ENCODE measurements around the gene CUX1.

Gene CUX1

DNA sequence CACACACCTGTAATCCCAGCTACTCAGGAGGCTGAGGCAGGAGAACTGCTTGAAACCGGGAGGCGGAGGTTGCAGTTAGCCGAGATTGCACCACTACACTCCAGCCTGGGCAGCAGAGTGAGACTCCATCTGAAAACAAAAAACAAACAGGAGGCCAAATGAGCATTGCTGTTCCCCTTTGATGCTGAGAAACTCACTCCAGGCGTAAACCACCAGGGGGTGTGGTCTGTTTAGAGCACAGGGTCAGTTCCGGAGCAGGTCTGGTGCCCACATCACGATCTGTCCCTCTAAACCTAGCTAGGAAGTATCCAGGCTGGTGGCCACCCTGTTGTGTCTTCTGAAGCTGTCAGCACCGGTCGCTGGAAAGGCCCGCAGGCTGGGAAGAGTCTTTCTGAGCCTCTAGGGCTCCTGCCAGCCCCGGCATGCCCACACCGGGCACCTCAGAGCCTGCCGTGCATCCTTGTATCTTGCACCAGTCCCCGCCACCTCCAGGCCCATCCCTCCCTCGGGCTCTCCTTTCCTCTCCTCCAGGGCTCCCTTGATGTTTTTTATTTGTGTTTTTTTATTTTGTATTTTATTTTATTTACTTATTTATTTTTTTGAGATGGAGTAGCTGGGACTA is 402.9 kb downstream of the CUX1 start:
- H3K9ac ChIP-seq (ENCODE audit: insufficient read length, low read depth) = no peak overlapping the region
- DNase-seq (ENCODE audit: low read depth, low spot score) = no peak
- H3K27me3 ChIP-seq (ENCODE audit: insufficient read depth, insufficient read length) = no peaks in the 10 kb centered on the region
- no peaks in the 10 kb centered on the region for H3K9me3 ChIP-seq (ENCODE audit: insufficient read depth, low read length)
- no peak for TF ChIP-seq ZNF274 (IDR thresholded peaks at IDR 0.05; ENCODE audit: low read depth, low read length)
- no peak for TF ChIP-seq YY1 (IDR thresholded peaks at IDR 0.05; ENCODE audit: insufficient read depth, insufficient read length)
- no peak for TF ChIP-seq SUZ12 (IDR thresholded peaks at IDR 0.05; ENCODE audit: extremely low read depth, insufficient read depth, insufficient read length)
- no peak overlapping the region for H3K4me3 ChIP-seq (ENCODE audit: insufficient read length, low read depth)
- H3K4me1 ChIP-seq (ENCODE audit: insufficient read depth, insufficient read length) = peaks cover 2% of the 10 kb centered on the region
- peaks cover 5% of the 10 kb centered on the region for H3K36me3 ChIP-seq (ENCODE audit: insufficient read depth, insufficient read length, low read length)

GRCh38 chr7:102220960-102221800 is 403.8 kb downstream of the CUX1 start:
- H3K9ac ChIP-seq (ENCODE audit: insufficient read length, low read depth) = no peak overlapping the region
- no peak for DNase-seq (ENCODE audit: low read depth, low spot score)
- H3K9me3 ChIP-seq (ENCODE audit: insufficient read depth, low read length) = no peaks in the 10 kb centered on the region
- H3K27me3 ChIP-seq (ENCODE audit: insufficient read depth, insufficient read length) = no peaks in the 10 kb centered on the region
- H3K4me3 ChIP-seq (ENCODE audit: insufficient read length, low read depth) = no peak overlapping the region
- H3K36me3 ChIP-seq (ENCODE audit: insufficient read depth, insufficient read length, low read length) = peaks cover 5% of the 10 kb centered on the region
- H3K4me1 ChIP-seq (ENCODE audit: insufficient read depth, insufficient read length) = peaks cover 2% of the 10 kb centered on the region
- TF ChIP-seq SUZ12 (IDR thresholded peaks at IDR 0.05; ENCODE audit: extremely low read depth, insufficient read depth, insufficient read length) = no peak
- no peak for TF ChIP-seq YY1 (IDR thresholded peaks at IDR 0.05; ENCODE audit: insufficient read depth, insufficient read length)
- no peak for TF ChIP-seq ZNF274 (IDR thresholded peaks at IDR 0.05; ENCODE audit: low read depth, low read length)

GRCh38 chr7:102221961-102222360 is 404.5 kb downstream of the CUX1 start:
- Histone ChIP-seq H3K4me1 (ENCODE audit: insufficient read depth, insufficient read length) (peaks cover 2% of the 10 kb centered on the region), H3K36me3 (ENCODE audit: insufficient read depth, insufficient read length, low read length) (no peaks in the 10 kb centered on the region), H3K9me3 (ENCODE audit: insufficient read depth, low read length) (no peaks in the 10 kb centered on the region), H3K9ac (ENCODE audit: insufficient read length, low read depth) (no peak overlapping the region), H3K27me3 (ENCODE audit: insufficient read depth, insufficient read length) (no peaks in the 10 kb centered on the region), H3K4me3 (ENCODE audit: insufficient read length, low read depth) (no peak overlapping the region)
- no peak for DNase-seq (ENCODE audit: low read depth, low spot score)
- TF ChIP-seq SUZ12 (IDR thresholded peaks at IDR 0.05; ENCODE audit: extremely low read depth, insufficient read depth, insufficient read length) (no peak), YY1 (IDR thresholded peaks at IDR 0.05; ENCODE audit: insufficient read depth, insufficient read length) (no peak), ZNF274 (IDR thresholded peaks at IDR 0.05; ENCODE audit: low read depth, low read length) (no peak)

- no peak overlapping the region for H3K9ac ChIP-seq (ENCODE audit: insufficient read length, low read depth)
- H3K4me3 ChIP-seq (ENCODE audit: insufficient read length, low read depth) = no peak overlapping the region
- DNase-seq (ENCODE audit: low read depth, low spot score) = no peak
- no peak for TF ChIP-seq SUZ12 (IDR thresholded peaks at IDR 0.05; ENCODE audit: extremely low read depth, insufficient read depth, insufficient read length)
- no peak for TF ChIP-seq YY1 (IDR thresholded peaks at IDR 0.05; ENCODE audit: insufficient read depth, insufficient read length)
- no peak for TF ChIP-seq ZNF274 (IDR thresholded peaks at IDR 0.05; ENCODE audit: low read depth, low read length)
- H3K9me3 ChIP-seq (ENCODE audit: insufficient read depth, low read length) = no peaks in the 10 kb centered on the region
- H3K4me1 ChIP-seq (ENCODE audit: insufficient read depth, insufficient read length) = peaks cover 2% of the 10 kb centered on the region
- no peaks in the 10 kb centered on the region for H3K27me3 ChIP-seq (ENCODE audit: insufficient read depth, insufficient read length)
- H3K36me3 ChIP-seq (ENCODE audit: insufficient read depth, insufficient read length, low read length) = no peaks in the 10 kb centered on the region
These were observed 405.0 kb downstream of the CUX1 start for GRCh38 chr7:102222445-102222844.

GRCh38 chr7:102223184-102223583 is 405.8 kb downstream of the CUX1 start:
- TF ChIP-seq SUZ12 (IDR thresholded peaks at IDR 0.05; ENCODE audit: extremely low read depth, insufficient read depth, insufficient read length) = no peak
- TF ChIP-seq ZNF274 (IDR thresholded peaks at IDR 0.05; ENCODE audit: low read depth, low read length) = no peak
- no peak for TF ChIP-seq YY1 (IDR thresholded peaks at IDR 0.05; ENCODE audit: insufficient read depth, insufficient read length)
- no peak for DNase-seq (ENCODE audit: low read depth, low spot score)
- Histone ChIP-seq H3K9me3 (ENCODE audit: insufficient read depth, low read length) (no peaks in the 10 kb centered on the region), H3K36me3 (ENCODE audit: insufficient read depth, insufficient read length, low read length) (peaks cover 5% of the 10 kb centered on the region), H3K9ac (ENCODE audit: insufficient read length, low read depth) (no peak overlapping the region), H3K27me3 (ENCODE audit: insufficient read depth, insufficient read length) (no peaks in the 10 kb centered on the region), H3K4me1 (ENCODE audit: insufficient read depth, insufficient read length) (peaks cover 2% of the 10 kb centered on the region), H3K4me3 (ENCODE audit: insufficient read length, low read depth) (no peak overlapping the region)

DNA sequence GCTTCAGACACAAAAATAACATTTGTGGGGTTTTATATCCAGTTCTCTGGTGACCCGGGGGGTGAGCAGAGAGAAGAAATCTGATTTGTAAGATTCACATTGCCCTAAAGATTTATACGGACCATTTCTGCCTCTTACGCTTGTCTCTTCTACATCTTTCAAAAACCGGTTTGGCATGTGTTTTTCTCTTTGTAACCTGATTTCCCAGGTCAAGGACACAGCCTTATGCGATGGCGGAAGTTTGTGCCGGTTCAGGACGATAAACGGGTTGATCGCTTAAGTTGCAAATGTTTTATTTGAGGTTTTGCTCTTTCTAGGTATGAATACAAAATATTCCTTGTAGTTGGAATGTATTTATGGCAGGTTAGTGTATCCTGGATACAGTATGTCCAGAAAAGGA is 407.6 kb downstream of the CUX1 start:
- Histone ChIP-seq H3K27me3 (ENCODE audit: insufficient read depth, insufficient read length) (no peaks in the 10 kb centered on the region), H3K9me3 (ENCODE audit: insufficient read depth, low read length) (no peaks in the 10 kb centered on the region), H3K9ac (ENCODE audit: insufficient read length, low read depth) (no peak overlapping the region), H3K4me3 (ENCODE audit: insufficient read length, low read depth) (no peak overlapping the region), H3K36me3 (ENCODE audit: insufficient read depth, insufficient read length, low read length) (peaks cover 17% of the 10 kb centered on the region), H3K4me1 (ENCODE audit: insufficient read depth, insufficient read length) (peaks cover 2% of the 10 kb centered on the region)
- DNase-seq (ENCODE audit: low read depth, low spot score) = no peak
- TF ChIP-seq SUZ12 (IDR thresholded peaks at IDR 0.05; ENCODE audit: extremely low read depth, insufficient read depth, insufficient read length) = no peak
- TF ChIP-seq ZNF274 (IDR thresholded peaks at IDR 0.05; ENCODE audit: low read depth, low read length) = no peak

GRCh38 chr7:102227371-102227770 is 409.9 kb downstream of the CUX1 start:
- Histone ChIP-seq H3K27me3 (ENCODE audit: insufficient read depth, insufficient read length) (no peaks in the 10 kb centered on the region), H3K4me1 (ENCODE audit: insufficient read depth, insufficient read length) (no peaks in the 10 kb centered on the region), H3K4me3 (ENCODE audit: insufficient read length, low read depth) (no peak overlapping the region), H3K9me3 (ENCODE audit: insufficient read depth, low read length) (no peaks in the 10 kb centered on the region), H3K9ac (ENCODE audit: insufficient read length, low read depth) (no peak overlapping the region), H3K36me3 (ENCODE audit: insufficient read depth, insufficient read length, low read length) (peaks cover 18% of the 10 kb centered on the region)
- TF ChIP-seq SUZ12 (IDR thresholded peaks at IDR 0.05; ENCODE audit: extremely low read depth, insufficient read depth, insufficient read length) (no peak), ZNF274 (IDR thresholded peaks at IDR 0.05; ENCODE audit: low read depth, low read length) (no peak), YY1 (IDR thresholded peaks at IDR 0.05; ENCODE audit: insufficient read depth, insufficient read length) (no peak)
- no peak for DNase-seq (ENCODE audit: low read depth, low spot score)

Data from NT2/D1 (cell line).